Adrenal gland (tissue), 12 donors: ENCODE results near the gene TMOD1. TPM values are rescaled to one million over a fixed set of nuclear protein-coding genes. Genes with fewer than 3 reads are reported as not detected.

Source experiments
- DNase-seq, 7 donors: peaks; one replicate each; pipeline ENCODE4 v3.0.0-alpha.2; 2019 to 2020
- H3K27ac ChIP-seq, 5 donors: fragments of 200-600 bp; sonication (generic) in 4 of 5; 1 replicate in 3 of 5; 2 replicates in 2 of 5; pipeline versions ENCODE4 v1.5.1 to v1.8.0; 2016 to 2020; ENCODE audit warnings: mild to moderate bottlenecking in 1 of 5
- H3K27me3 ChIP-seq: fragments of 200-600 bp; 2 replicates; pipeline ENCODE4 v1.8.0; 2021
- H3K36me3 ChIP-seq, 2 donors: fragments of 200-600 bp; replicated peaks in 1 of 2; 1 replicate in 1 of 2; 2 replicates in 1 of 2; pipeline versions ENCODE4 v1.5.1 to v1.8.0; 2018 to 2022
- H3K4me1 ChIP-seq, 2 donors: fragments of 200-600 bp; replicated peaks in 1 of 2; 1 replicate in 1 of 2; 2 replicates in 1 of 2; pipeline versions ENCODE4 v1.5.1 to v1.8.0; 2018 to 2021
- H3K4me3 ChIP-seq, 4 donors: fragments of 200-600 bp; sonication (generic) in 3 of 4; one replicate each; pipeline ENCODE4 v1.5.1; 2016 to 2018
- H3K9me3 ChIP-seq, 3 donors: fragments of 200-600 bp; sonication (generic) in 1 of 3; replicated peaks in 1 of 3; 1 replicate in 2 of 3; 2 replicates in 1 of 3; pipeline versions ENCODE4 v1.5.1 to v1.8.0; 2016 to 2021
- POLR2A ChIP-seq, 2 donors: fragments of 450-650 bp; IDR thresholded peaks; one replicate each; pipeline ENCODE4 v1.6.1; 2017; ENCODE audit warnings: antibody characterized with exemption in 2 of 2, mild to moderate bottlenecking in 2 of 2, moderate library complexity in 1 of 2
- WGBS, 4 donors: extraction: QIAGEN DNeasy Blood & Tissue Kit in 2 of 4; methylation state at CpG; one replicate each; pipeline versions ENCODE4 v1.1.5 to v1.1.7; 2013 to 2017; 5-methylcytosine and 5-hydroxymethylcytosine counted together
- intact Hi-C, 2 donors: fragments of 100-400 bp; cut with DNase I; formaldehyde crosslinking; loops; one replicate each; pipeline versions ENCODE4 v1.14.1 to v1.15.0; 2022 to 2023
- polyA plus RNA-seq, 3 donors: library from polyadenylated mRNA; stranded (reverse); fragments of 200-250 nt in 2 of 3; fragments of 350-450 nt in 1 of 3; fragmentation: Illumina TruSeq in 1 of 3; extraction: RNeasy Lipid Tissue Mini Kit (QIAGEN cat#74804) in 1 of 3; gene quantifications; one replicate each; pipeline ENCODE4 v1.2.3, GENCODE V29; 2013 to 2014
- total RNA-seq, 9 donors: library from RNA; depleted of rRNA in 4 of 9; stranded (reverse); fragments of >200 nt in 4 of 9; fragments of 120-200 nt in 1 of 9; fragmentation: NEBNext Ultra II Directional in 1 of 9; extraction: Animal tissue kit (Norgen Biotek cat#: 25700) in 1 of 9; gene quantifications; one replicate each; pipeline versions ENCODE4 v1.1.0 to v1.2.4, GENCODE V29; 2013 to 2023
- TF ChIP-seq, protein P1 (sequence below), 6 experiments: fragments of 450-650 bp in 4 of 6; fragments of 200-600 bp in 2 of 6; sonication (generic) in 1 of 6; IDR thresholded peaks; 1 replicate in 5 of 6; 2 replicates in 1 of 6; pipeline versions ENCODE4 v1.5.1 to v1.8.0; 2016 to 2021; ENCODE audit warnings: antibody characterized with exemption in 6 of 6, mild to moderate bottlenecking in 2 of 6, moderate library complexity in 1 of 6
- donor health status: healthy with polysubstance abuse.
- donor health status: Bipolar disorder and iron deficiency.
- donor health status: DM: yes; HTN: yes; CAD: no.
- donor health status: DM: no; HTN: no; CAD: no.
- donor health status: DM: no; HTN: no; CAD: no.
- donor health status: DM: yes; HTN: yes; CAD: no.

Gene TMOD1
- total and polyA plus RNA-seq, 12 donors = 23.9 to 91.2 (median 59.8) TPM

DNA sequence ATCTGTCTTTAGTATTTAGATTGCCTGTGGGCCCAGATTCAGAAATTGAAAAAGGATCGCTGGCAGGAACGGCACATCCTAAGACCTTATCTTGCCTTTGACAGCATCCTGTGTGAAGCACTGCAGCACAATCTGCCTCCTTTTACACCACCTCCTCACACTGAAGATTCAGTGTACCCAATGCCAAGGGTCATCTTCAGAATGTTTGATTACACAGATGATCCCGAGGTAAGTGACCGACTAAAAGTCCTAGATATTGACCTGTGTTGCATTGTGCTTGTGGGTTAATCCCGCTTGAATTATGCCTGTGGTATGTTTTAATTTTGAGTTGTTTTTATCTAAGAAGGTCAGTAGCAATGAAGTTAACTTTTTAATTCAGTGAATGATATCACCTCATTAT, 146.5 kb downstream of the TMOD1 start:
- Histone ChIP-seq H3K4me3 (no peak overlapping the region), H3K9me3 (no peaks in the 10 kb centered on the region), H3K27me3 (no peaks in the 10 kb centered on the region), H3K27ac (no peak overlapping the region), H3K4me1 (peaks cover 0 to 4% of the 10 kb centered on the region in 2 donors), H3K36me3 (peaks cover 0 to 47% of the 10 kb centered on the region in 2 donors)
- intact Hi-C loops = no loop called here
- DNase-seq = no peak
- WGBS, 4 donors = 90 to 97% (median 94%) methylated on average over 5 of the region's 5 CpGs
- TF ChIP-seq, protein P1, sequence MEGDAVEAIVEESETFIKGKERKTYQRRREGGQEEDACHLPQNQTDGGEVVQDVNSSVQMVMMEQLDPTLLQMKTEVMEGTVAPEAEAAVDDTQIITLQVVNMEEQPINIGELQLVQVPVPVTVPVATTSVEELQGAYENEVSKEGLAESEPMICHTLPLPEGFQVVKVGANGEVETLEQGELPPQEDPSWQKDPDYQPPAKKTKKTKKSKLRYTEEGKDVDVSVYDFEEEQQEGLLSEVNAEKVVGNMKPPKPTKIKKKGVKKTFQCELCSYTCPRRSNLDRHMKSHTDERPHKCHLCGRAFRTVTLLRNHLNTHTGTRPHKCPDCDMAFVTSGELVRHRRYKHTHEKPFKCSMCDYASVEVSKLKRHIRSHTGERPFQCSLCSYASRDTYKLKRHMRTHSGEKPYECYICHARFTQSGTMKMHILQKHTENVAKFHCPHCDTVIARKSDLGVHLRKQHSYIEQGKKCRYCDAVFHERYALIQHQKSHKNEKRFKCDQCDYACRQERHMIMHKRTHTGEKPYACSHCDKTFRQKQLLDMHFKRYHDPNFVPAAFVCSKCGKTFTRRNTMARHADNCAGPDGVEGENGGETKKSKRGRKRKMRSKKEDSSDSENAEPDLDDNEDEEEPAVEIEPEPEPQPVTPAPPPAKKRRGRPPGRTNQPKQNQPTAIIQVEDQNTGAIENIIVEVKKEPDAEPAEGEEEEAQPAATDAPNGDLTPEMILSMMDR (IDR thresholded peaks at IDR 0.05) = no peak
- no peak for TF ChIP-seq POLR2A (IDR thresholded peaks at IDR 0.05)

Other genes starting within 250 kb of the TMOD1 start
- gene CCDC180, start 194.0 kb upstream of the TMOD1 start, total RNA-seq = 1 to 10 TPM; 1.2 to 8.9 (median 5.7) TPM
- gene CCDC180, start 194.0 kb upstream of the TMOD1 start, polyA plus RNA-seq = 10 to 100 TPM in 1 of 3 donors, 1 to 10 TPM in 2; 2.3 to 18.4 (median 8.3) TPM
- 10 to 100 TPM in 3 of 9 donors, 1 to 10 TPM in 6; 8.4 to 11.6 (median 9.3) TPM for gene TDRD7, start 89.6 kb upstream of the TMOD1 start, total RNA-seq
- gene TDRD7, start 89.6 kb upstream of the TMOD1 start, polyA plus RNA-seq = 10 to 100 TPM in 1 of 3 donors, 1 to 10 TPM in 2; 5.2 to 13.3 (median 5.4) TPM
- 10 to 100 TPM; 13.2 to 27.3 (median 19.0) TPM for gene TSTD2, start 131.7 kb downstream of the TMOD1 start, total RNA-seq
- gene TSTD2, start 131.7 kb downstream of the TMOD1 start, polyA plus RNA-seq = 10 to 100 TPM; 19.1 to 24.0 (median 20.8) TPM
- gene NCBP1, start 132.2 kb downstream of the TMOD1 start, total RNA-seq = 10 to 100 TPM in 8 of 9 donors, 1 to 10 TPM in 1; 9.8 to 26.1 (median 20.4) TPM
- 10 to 100 TPM in 1 of 3 donors, 1 to 10 TPM in 2; 7.8 to 24.3 (median 8.9) TPM for gene NCBP1, start 132.2 kb downstream of the TMOD1 start, polyA plus RNA-seq
- 10 to 100 TPM in 8 of 9 donors, 1 to 10 TPM in 1; 7.5 to 21.0 (median 15.6) TPM for gene XPA, start 195.7 kb downstream of the TMOD1 start, total RNA-seq
- 10 to 100 TPM in 2 of 3 donors, 1 to 10 TPM in 1; 8.9 to 18.0 (median 15.4) TPM for gene XPA, start 195.7 kb downstream of the TMOD1 start, polyA plus RNA-seq